Hepatocyte (in vitro differentiated cells): ENCODE results near the gene AGGF1.

Source experiments
- CTCF ChIP-seq: fragments of 200-600 bp; sonication (generic); IDR thresholded peaks from 2 replicates; pipeline ENCODE4 v1.5.1; 2016; ENCODE audit warnings: antibody characterized with exemption, mild to moderate bottlenecking; ENCODE audit not compliant: poor library complexity
- EZH2 ChIP-seq: fragments of 200-600 bp; sonication (generic); IDR thresholded peaks from 2 replicates; pipeline ENCODE4 v1.6.1; 2016; ENCODE audit warnings: antibody characterized with exemption, mild to moderate bottlenecking, borderline replicate concordance

GRCh38 chr5:77033338-77033737, 3.1 kb downstream of the AGGF1 start:
- TF ChIP-seq EZH2 (no peak), CTCF (no peak)
